SK-N-SH treated with all-trans-retinoic acid at 6 μM for 48 hours (cell line): Measurements from ENCODE around the gene MTAP.

ENCODE experiments used
- ARNTL ChIP-seq: fragments of 450-650 bp; formaldehyde crosslinking; IDR thresholded peaks from 2 replicates; pipeline ENCODE4 v1.5.0; 2020; ENCODE audit warnings: low read depth, mild to moderate bottlenecking, moderate library complexity, borderline replicate concordance
- BACH2 ChIP-seq: fragments of 250-450 bp; sonication (Bioruptor Pico); IDR thresholded peaks from 2 replicates; pipeline ENCODE4 v1.9.0; 2021; ENCODE audit warnings: mild to moderate bottlenecking, borderline replicate concordance
- ESRRG ChIP-seq: fragments of 250-450 bp; sonication (Bioruptor Pico); IDR thresholded peaks from 2 replicates; pipeline ENCODE4 v1.6.1; 2021; ENCODE audit warnings: mild to moderate bottlenecking
- ISL1 ChIP-seq: fragments of 250-450 bp; sonication (Bioruptor Pico); IDR thresholded peaks from 2 replicates; pipeline ENCODE4 v2.1.2; 2022; ENCODE audit warnings: mild to moderate bottlenecking, moderate library complexity
- OSR1 ChIP-seq: fragments of 250-450 bp; sonication (Bioruptor Pico); IDR thresholded peaks from 2 replicates; pipeline ENCODE4 v1.8.0; 2022; ENCODE audit warnings: moderate library complexity, mild to moderate bottlenecking, inconsistent platforms
- PPARA ChIP-seq: fragments of 250-450 bp; sonication (Bioruptor Pico); IDR thresholded peaks from 2 replicates; pipeline ENCODE4 v1.5.0; 2020; ENCODE audit warnings: mild to moderate bottlenecking, borderline replicate concordance
- RARB ChIP-seq: fragments of 250-450 bp; sonication (Bioruptor Pico); IDR thresholded peaks from 2 replicates; pipeline ENCODE4 v1.8.0; 2021; ENCODE audit warnings: mild to moderate bottlenecking, moderate library complexity
- TCF4 ChIP-seq: fragments of 250-450 bp; sonication (Bioruptor Pico); IDR thresholded peaks from 2 replicates; pipeline ENCODE4 v1.8.0; 2021; ENCODE audit warnings: mild to moderate bottlenecking, moderate library complexity, borderline replicate concordance
- ZC3H10 ChIP-seq: fragments of 250-450 bp; sonication (Bioruptor Pico); IDR thresholded peaks from 2 replicates; pipeline ENCODE4 v1.5.1; 2021; ENCODE audit warnings: mild to moderate bottlenecking, moderate library complexity
- ZFP3 ChIP-seq: fragments of 250-450 bp; sonication (Bioruptor Pico); IDR thresholded peaks from 2 replicates; pipeline ENCODE4 v1.5.0; 2020; ENCODE audit warnings: mild to moderate bottlenecking, moderate library complexity
- ZNF565 ChIP-seq: fragments of 450-650 bp; formaldehyde crosslinking; conservative IDR thresholded peaks from 2 replicates; pipeline ENCODE4 v1.5.0; 2020; ENCODE audit warnings: low read depth, mild to moderate bottlenecking, moderate library complexity
- TF ChIP-seq, protein P1 (sequence below): fragments of 250-450 bp; sonication (Bioruptor Pico); IDR thresholded peaks from 2 replicates; pipeline ENCODE4 v1.8.0; 2020; ENCODE audit warnings: mild to moderate bottlenecking, moderate library complexity, borderline replicate concordance
- TF ChIP-seq, protein P2 (sequence below): fragments of 250-450 bp; sonication (Bioruptor Pico); IDR thresholded peaks from 2 replicates; pipeline ENCODE4 v1.5.1; 2020; ENCODE audit warnings: low read depth, mild to moderate bottlenecking, moderate library complexity
- TF ChIP-seq, protein P3 (sequence below): fragments of 250-450 bp; sonication (Bioruptor Pico); IDR thresholded peaks from 2 replicates; pipeline ENCODE4 v1.5.1; 2021; ENCODE audit warnings: mild to moderate bottlenecking, moderate library complexity

DNA sequence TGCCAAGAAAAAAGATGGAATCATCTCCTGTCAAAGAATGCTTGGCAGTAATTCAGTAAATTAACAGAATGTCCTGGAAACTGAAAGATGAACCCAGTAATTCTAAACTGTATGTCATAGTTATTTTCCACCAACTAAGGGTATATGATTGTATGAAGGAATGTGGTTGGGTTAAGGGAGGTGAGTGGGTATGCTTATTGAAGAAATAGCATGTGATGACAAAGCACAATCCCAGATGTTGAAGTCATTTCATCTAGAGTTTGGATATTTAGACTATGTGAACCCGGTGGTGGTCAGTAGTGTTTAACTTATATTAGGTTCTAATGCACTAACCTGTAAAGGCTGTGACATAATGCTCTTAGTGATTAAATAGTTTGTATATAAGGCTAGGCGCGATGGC lies 104.4 kb downstream of the MTAP start:
- TF ChIP-seq, protein P1, sequence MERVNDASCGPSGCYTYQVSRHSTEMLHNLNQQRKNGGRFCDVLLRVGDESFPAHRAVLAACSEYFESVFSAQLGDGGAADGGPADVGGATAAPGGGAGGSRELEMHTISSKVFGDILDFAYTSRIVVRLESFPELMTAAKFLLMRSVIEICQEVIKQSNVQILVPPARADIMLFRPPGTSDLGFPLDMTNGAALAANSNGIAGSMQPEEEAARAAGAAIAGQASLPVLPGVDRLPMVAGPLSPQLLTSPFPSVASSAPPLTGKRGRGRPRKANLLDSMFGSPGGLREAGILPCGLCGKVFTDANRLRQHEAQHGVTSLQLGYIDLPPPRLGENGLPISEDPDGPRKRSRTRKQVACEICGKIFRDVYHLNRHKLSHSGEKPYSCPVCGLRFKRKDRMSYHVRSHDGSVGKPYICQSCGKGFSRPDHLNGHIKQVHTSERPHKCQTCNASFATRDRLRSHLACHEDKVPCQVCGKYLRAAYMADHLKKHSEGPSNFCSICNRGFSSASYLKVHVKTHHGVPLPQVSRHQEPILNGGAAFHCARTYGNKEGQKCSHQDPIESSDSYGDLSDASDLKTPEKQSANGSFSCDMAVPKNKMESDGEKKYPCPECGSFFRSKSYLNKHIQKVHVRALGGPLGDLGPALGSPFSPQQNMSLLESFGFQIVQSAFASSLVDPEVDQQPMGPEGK (CRISPR knock-in tag), result no peak
- TF ChIP-seq, protein P2, sequence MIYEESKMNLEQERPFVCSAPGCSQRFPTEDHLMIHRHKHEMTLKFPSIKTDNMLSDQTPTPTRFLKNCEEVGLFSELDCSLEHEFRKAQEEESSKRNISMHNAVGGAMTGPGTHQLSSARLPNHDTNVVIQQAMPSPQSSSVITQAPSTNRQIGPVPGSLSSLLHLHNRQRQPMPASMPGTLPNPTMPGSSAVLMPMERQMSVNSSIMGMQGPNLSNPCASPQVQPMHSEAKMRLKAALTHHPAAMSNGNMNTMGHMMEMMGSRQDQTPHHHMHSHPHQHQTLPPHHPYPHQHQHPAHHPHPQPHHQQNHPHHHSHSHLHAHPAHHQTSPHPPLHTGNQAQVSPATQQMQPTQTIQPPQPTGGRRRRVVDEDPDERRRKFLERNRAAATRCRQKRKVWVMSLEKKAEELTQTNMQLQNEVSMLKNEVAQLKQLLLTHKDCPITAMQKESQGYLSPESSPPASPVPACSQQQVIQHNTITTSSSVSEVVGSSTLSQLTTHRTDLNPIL (CRISPR knock-in tag), result no peak
- TF ChIP-seq ZNF565 (CRISPR knock-in tag) (no peak), ZFP3 (CRISPR knock-in tag) (no peak), BACH2 (no peak), TCF4 (no peak), ESRRG (CRISPR knock-in tag) (no peak), RARB (CRISPR knock-in tag) (no peak), ARNTL (CRISPR knock-in tag) (no peak), ISL1 (CRISPR knock-in tag) (no peak), OSR1 (CRISPR knock-in tag) (no peak), ZC3H10 (CRISPR knock-in tag) (no peak), PPARA (CRISPR knock-in tag) (no peak)
- TF ChIP-seq, protein P3, sequence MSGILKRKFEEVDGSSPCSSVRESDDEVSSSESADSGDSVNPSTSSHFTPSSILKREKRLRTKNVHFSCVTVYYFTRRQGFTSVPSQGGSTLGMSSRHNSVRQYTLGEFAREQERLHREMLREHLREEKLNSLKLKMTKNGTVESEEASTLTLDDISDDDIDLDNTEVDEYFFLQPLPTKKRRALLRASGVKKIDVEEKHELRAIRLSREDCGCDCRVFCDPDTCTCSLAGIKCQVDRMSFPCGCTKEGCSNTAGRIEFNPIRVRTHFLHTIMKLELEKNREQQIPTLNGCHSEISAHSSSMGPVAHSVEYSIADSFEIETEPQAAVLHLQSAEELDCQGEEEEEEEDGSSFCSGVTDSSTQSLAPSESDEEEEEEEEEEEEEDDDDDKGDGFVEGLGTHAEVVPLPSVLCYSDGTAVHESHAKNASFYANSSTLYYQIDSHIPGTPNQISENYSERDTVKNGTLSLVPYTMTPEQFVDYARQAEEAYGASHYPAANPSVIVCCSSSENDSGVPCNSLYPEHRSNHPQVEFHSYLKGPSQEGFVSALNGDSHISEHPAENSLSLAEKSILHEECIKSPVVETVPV (CRISPR knock-in tag), result no peak
